SK-N-SH (cell line): ENCODE data around the gene RYR3. TPM values are rescaled to one million over a fixed set of nuclear protein-coding genes. Genes with fewer than 3 reads are reported as not detected.

ENCODE experiments used
- CTCF ChIA-PET: fragments of 300-600, 350-600 bp; formaldehyde crosslinking; extraction: SDS; loops from one replicate; lab custom pipeline; 2021; lab: Yijun Ruan, JAX
- POLR2A ChIA-PET: fragments of 350-600 bp; sonication (Branson Sonifier 250); formaldehyde crosslinking; extraction: SDS; loops from one replicate; lab custom pipeline; 2020; ENCODE audit warnings: antibody characterized with exemption, inconsistent platforms; lab: Yijun Ruan, JAX
- DNase-seq: peaks from one replicate; pipeline ENCODE4 v3.0.0; 2012
- H2AFZ ChIP-seq: fragments of 200-600 bp; sonication (generic); 2 replicates; pipeline ENCODE4 v1.8.1; 2016; ENCODE audit warnings: antibody characterized with exemption, mild to moderate bottlenecking, low read depth
- H3F3A ChIP-seq: fragments of 200-600 bp; sonication (generic); replicated peaks from 2 replicates; pipeline ENCODE3; 2016; ENCODE audit warnings: antibody characterized with exemption, mild to moderate bottlenecking; ENCODE audit not compliant: insufficient read depth
- H3K27ac ChIP-seq, 2 experiments: fragments of 200-500 bp in 1 of 2; fragments of 200-600 bp in 1 of 2; sonication (Bioruptor generic) in 1 of 2; sonication (generic), shearing (Covaris generic) in 1 of 2; 2 replicates each; pipeline versions ENCODE4 v1.5.1 to v1.6.1; 2014 to 2016; ENCODE audit warnings: low read depth in 2 of 2, inconsistent platforms in 1 of 2, low read length in 1 of 2, mild to moderate bottlenecking in 1 of 2, mixed read lengths in 1 of 2
- H3K27me3 ChIP-seq: fragments of 200-600 bp; sonication (generic), shearing (Covaris generic); 2 replicates; pipeline ENCODE4 v1.6.1; 2016; ENCODE audit warnings: mixed run types; ENCODE audit not compliant: insufficient read depth
- H3K36me3 ChIP-seq, 2 experiments: fragments of 200-500 bp in 1 of 2; fragments of 200-600 bp in 1 of 2; sonication (Bioruptor generic) in 1 of 2; sonication (generic) in 1 of 2; replicated peaks in 1 of 2; 2 replicates each; pipeline versions ENCODE3 to v1.5.1; 2014 to 2016; ENCODE audit warnings: low read length in 1 of 2, mild to moderate bottlenecking in 1 of 2; ENCODE audit not compliant: insufficient read depth in 2 of 2, control insufficient read depth in 1 of 2
- H3K4me1 ChIP-seq, 2 experiments: fragments of 200-500 bp in 1 of 2; fragments of 200-600 bp in 1 of 2; sonication (Bioruptor generic) in 1 of 2; sonication (generic), shearing (Covaris generic) in 1 of 2; 2 replicates each; pipeline versions ENCODE4 v1.5.1 to v1.6.1; 2014 to 2016; ENCODE audit warnings: low read depth in 1 of 2, low read length in 1 of 2, mixed run types in 1 of 2; ENCODE audit not compliant: insufficient read depth in 2 of 2, control insufficient read depth in 1 of 2
- H3K4me2 ChIP-seq: fragments of 200-600 bp; sonication (generic), shearing (Covaris generic); 2 replicates; pipeline ENCODE4 v1.6.1; 2017; ENCODE audit warnings: mixed run types
- H3K4me3 ChIP-seq, 2 experiments: fragments of 200-500 bp in 1 of 2; fragments of 200-600 bp in 1 of 2; sonication (Bioruptor generic) in 1 of 2; sonication (generic), shearing (Covaris generic) in 1 of 2; 2 replicates each; pipeline versions ENCODE4 v1.5.1 to v1.8.1; 2014 to 2016; ENCODE audit warnings: low read depth in 2 of 2, inconsistent platforms in 1 of 2, low read length in 1 of 2, mild to moderate bottlenecking in 1 of 2, mixed read lengths in 1 of 2, moderate library complexity in 1 of 2
- H3K79me2 ChIP-seq: fragments of 200-600 bp; sonication (generic); 2 replicates; pipeline ENCODE4 v1.8.1; 2017; ENCODE audit warnings: mild to moderate bottlenecking; ENCODE audit not compliant: insufficient read depth
- H3K9ac ChIP-seq: fragments of 200-600 bp; sonication (generic); 2 replicates; pipeline ENCODE4 v1.6.1; 2017; ENCODE audit warnings: mixed run types
- H3K9me2 ChIP-seq: fragments of 200-600 bp; sonication (generic); 2 replicates; pipeline ENCODE4 v1.6.1; 2017; ENCODE audit warnings: mixed run types
- H3K9me3 ChIP-seq: fragments of 200-600 bp; sonication (generic); 2 replicates; pipeline ENCODE4 v1.6.1; 2017; ENCODE audit warnings: mixed run types, mild to moderate bottlenecking, moderate library complexity
- H4K20me1 ChIP-seq: fragments of 200-600 bp; sonication (generic); 2 replicates; pipeline ENCODE4 v1.6.1; 2017; ENCODE audit warnings: mild to moderate bottlenecking, mixed run types; ENCODE audit not compliant: insufficient read depth
- CTCF ChIP-seq: fragments of 200-600 bp; sonication (generic); IDR thresholded peaks from 2 replicates; pipeline ENCODE4 v1.6.1; 2017; ENCODE audit warnings: antibody characterized with exemption, mild to moderate bottlenecking, moderate library complexity
- EP300 ChIP-seq, 2 experiments: IDR thresholded peaks; 2 replicates each; pipeline versions ENCODE4 v1.4.0 to v1.6.1; 2012; ENCODE audit warnings: borderline replicate concordance in 1 of 2, low read depth in 1 of 2, low read length in 1 of 2
- FOXM1 ChIP-seq: IDR thresholded peaks from 2 replicates; pipeline ENCODE4 v1.4.0; 2012; ENCODE audit warnings: low read depth, mild to moderate bottlenecking
- GATA2 ChIP-seq: sonication (generic); formaldehyde crosslinking; IDR thresholded peaks from 2 replicates; pipeline ENCODE4 v1.5.0; 2020; ENCODE audit warnings: mild to moderate bottlenecking, missing genetic modification reagents
- MAX ChIP-seq: IDR thresholded peaks from 2 replicates; pipeline ENCODE4 v1.4.0; 2012; ENCODE audit warnings: low read depth
- MXI1 ChIP-seq: IDR thresholded peaks from 2 replicates; pipeline ENCODE4 v1.6.1; 2012; ENCODE audit warnings: mild to moderate bottlenecking, low read depth, low read length, improper control_type of control experiment
- NFIC ChIP-seq: IDR thresholded peaks from 2 replicates; pipeline ENCODE4 v1.4.0; 2012; ENCODE audit warnings: borderline replicate concordance
- NRF1 ChIP-seq: IDR thresholded peaks from 2 replicates; pipeline ENCODE4 v1.6.1; 2012; ENCODE audit warnings: low read depth, mild to moderate bottlenecking, low read length
- SMC3 ChIP-seq: IDR thresholded peaks from 2 replicates; pipeline ENCODE4 v1.6.1; 2012; ENCODE audit warnings: low read depth, low read length, improper control_type of control experiment
- TEAD4 ChIP-seq: IDR thresholded peaks from 2 replicates; pipeline ENCODE4 v1.4.0; 2012; ENCODE audit warnings: mild to moderate bottlenecking, borderline replicate concordance; ENCODE audit not compliant: insufficient read depth
- USF2 ChIP-seq: fragments of 150-350 bp; IDR thresholded peaks from 2 replicates; pipeline ENCODE4 v1.6.1; 2017; ENCODE audit warnings: antibody characterized with exemption, low read length, low read depth, borderline replicate concordance
- WGBS: methylation state at CpG from one replicate; pipeline ENCODE4 v1.1.6; 2017; ENCODE audit warnings: low lambda C conversion rate; 5-methylcytosine and 5-hydroxymethylcytosine counted together
- polyA plus RNA-seq, 3 experiments: library from polyadenylated mRNA; depleted of rRNA; stranded (reverse); fragments of >200 nt; gene quantifications; 2 replicates each; pipeline ENCODE4 v1.2.3, GENCODE V29; 2012

RYR3 gene
- polyA plus RNA-seq, 1 of the 3 experiments (the other 2 are of a cell fraction) = 0.02 TPM

- no peak for DNase-seq
- no peak overlapping the region for H3K27ac ChIP-seq
- H3K4me1 ChIP-seq = no peaks in the 10 kb centered on the region
- no peaks in the 10 kb centered on the region for H3K79me2 ChIP-seq
- TF ChIP-seq TEAD4 = no peak
- no peak for TF ChIP-seq GATA2
- TF ChIP-seq SMC3 = no peak
- TF ChIP-seq NFIC = no peak
- TF ChIP-seq EP300 (IDR thresholded peaks at IDR 0.05; ENCODE audit: borderline replicate concordance in 1 of 2, low read depth in 1 of 2, low read length in 1 of 2) = no peak
- no peak for TF ChIP-seq MXI1
- TF ChIP-seq CTCF = no peak
- no peak for TF ChIP-seq MAX
- TF ChIP-seq NRF1 = no peak
- no peak for TF ChIP-seq USF2
- H3K9me2 ChIP-seq = no peaks in the 10 kb centered on the region
- no peaks in the 10 kb centered on the region for H3F3A ChIP-seq
- H3K27me3 ChIP-seq = no peaks in the 10 kb centered on the region; the same call in 1 of the 2 replicates
- no peak overlapping the region for H2AFZ ChIP-seq
- 26% methylated on average over 2 of the region's 2 CpGs for WGBS
- ChIA-PET CTCF (no interaction called here), POLR2A (no interaction called here)
- H3K9ac ChIP-seq = no peak overlapping the region
- H3K9me3 ChIP-seq = no peaks in the 10 kb centered on the region
- H3K36me3 ChIP-seq = no peaks in the 10 kb centered on the region
- H3K4me3 ChIP-seq = no peak overlapping the region
- no peaks in the 10 kb centered on the region for H4K20me1 ChIP-seq
- no peak overlapping the region for H3K4me2 ChIP-seq
Observed at GRCh38 chr15:33517944-33518343, 207.2 kb downstream of the RYR3 start.

- TF ChIP-seq FOXM1 (no peak), NFIC (no peak)
- DNase-seq = no peak
- ChIA-PET CTCF (interaction anchor here (1.9 kb wide), 1 partner anchor 10 kb away, joined by 4 read pairs; no protein-coding TSS in a partner anchor), POLR2A (no interaction called here)
- Histone ChIP-seq H4K20me1 (no peaks in the 10 kb centered on the region), H3K9ac (no peak overlapping the region), H2AFZ (no peak overlapping the region), H3K4me1 (no peaks in the 10 kb centered on the region), H3K36me3 (no peaks in the 10 kb centered on the region), H3K9me3 (no peaks in the 10 kb centered on the region), H3F3A (no peaks in the 10 kb centered on the region), H3K4me3 (no peak overlapping the region), H3K27me3 (no peaks in the 10 kb centered on the region; the same call in 1 of the 2 replicates), H3K4me2 (no peak overlapping the region), H3K79me2 (no peaks in the 10 kb centered on the region), H3K9me2 (no peaks in the 10 kb centered on the region), H3K27ac (no peak overlapping the region)
- WGBS = 50% methylated on average over 8 of the region's 8 CpGs
Observed at GRCh38 chr15:33518421-33518820, 207.7 kb downstream of the RYR3 start.
